ENCODE data around the gene ATG2A. TPM values are rescaled to one million over a fixed set of nuclear protein-coding genes. Genes with fewer than 3 reads are reported as not detected.

The ATG2A gene
- polyA plus RNA-seq, 3 donors = 2.6 to 24.9 (median 4.0) TPM

DNA sequence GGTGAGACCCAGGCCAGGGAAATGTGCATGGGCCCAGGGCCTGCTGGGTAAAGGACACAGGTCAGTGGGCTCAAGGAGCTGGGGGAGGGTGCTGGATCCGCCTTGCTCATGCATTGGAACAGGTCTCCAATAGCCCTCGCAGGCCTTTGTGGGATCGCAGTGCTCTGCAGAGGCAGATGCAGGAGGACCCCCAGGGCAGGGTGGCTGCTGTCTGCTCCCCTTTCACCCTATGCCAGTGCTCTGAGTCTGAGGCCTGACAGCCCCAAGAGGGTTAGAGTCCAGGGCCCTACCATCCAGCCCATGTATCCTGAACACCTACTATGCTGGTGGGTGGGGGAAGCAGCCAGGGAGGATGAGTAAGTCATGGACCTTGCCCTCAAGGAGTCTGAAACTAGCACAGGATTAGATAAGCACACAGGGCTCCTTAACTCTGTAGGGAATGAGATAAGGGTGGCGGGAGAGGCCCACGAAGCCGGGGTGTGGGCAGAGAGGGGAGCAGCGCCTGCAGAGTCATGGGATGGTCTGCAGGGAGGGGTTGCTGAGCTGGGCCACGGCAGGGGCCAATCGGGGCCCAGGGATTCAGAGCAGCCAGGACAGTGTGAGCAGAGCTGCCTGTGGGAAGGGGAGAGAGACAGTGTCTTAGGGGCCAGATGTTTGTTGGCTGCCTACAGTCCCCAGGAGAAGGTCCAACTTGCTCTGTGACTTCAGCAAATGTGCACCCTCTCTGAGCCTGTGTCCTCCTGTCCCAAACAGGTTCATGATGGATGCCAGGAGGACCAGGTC lies 28.1 kb downstream of the ATG2A start:
- Histone ChIP-seq H3K79me2 (ENCODE audit: insufficient read depth, low read length) (no peaks in the 10 kb centered on the region), H3K4me1 (ENCODE audit: control insufficient read depth in 1 of 2, insufficient read depth in 2 of 2, low read length in 2 of 2) (peaks cover 47 to 54% of the 10 kb centered on the region in 2 donors), H2AFZ (ENCODE audit: insufficient read depth, low read depth, low read length, poor library complexity, severe bottlenecking) (no peak overlapping the region), H4K20me1 (ENCODE audit: insufficient read depth, low read length) (no peaks in the 10 kb centered on the region), H3K36me3 (replicated peaks in 1 of 2; ENCODE audit: control insufficient read depth in 1 of 2, insufficient read depth in 2 of 2, low read length in 2 of 2) (no peaks in the 10 kb centered on the region), H3K27me3 (ENCODE audit: control insufficient read depth in 2 of 2, insufficient read depth in 2 of 2, low read length in 2 of 2) (no peaks in the 10 kb centered on the region), H3K27ac (ENCODE audit: low read depth in 1 of 2, low read length in 2 of 2) (no peak overlapping the region), H3K9ac (ENCODE audit: insufficient read depth, low read length, poor library complexity, severe bottlenecking) (no peak overlapping the region), H3K4me2 (replicated peaks; ENCODE audit: extremely low read depth, low read length, poor library complexity, severe bottlenecking) (peak overlapping the region; percentile 70), H3K4me3 (replicated peaks in 1 of 3; ENCODE audit: low read depth in 2 of 3, low read length in 3 of 3) (no peak overlapping the region), H3K9me3 (replicated peaks in 1 of 2; ENCODE audit: control insufficient read depth in 1 of 2, insufficient read depth in 1 of 2, low read length in 2 of 2) (no peaks in the 10 kb centered on the region)
- Mint-ChIP-seq H3K4me1 (peaks cover 44% of the 10 kb centered on the region), H3K27ac (peak overlapping the region in 1 of 7 donors; percentile 45), H3K36me3 (peaks cover 0 to 3% of the 10 kb centered on the region in 2 donors), H3K9me3 (no peaks in the 10 kb centered on the region), H3K4me3 (no peak overlapping the region), H3K27me3 (ENCODE audit: low read depth in 3 of 3) (peaks cover 4 to 12% (median 12%) of the 10 kb centered on the region in 3 donors)
- TF ChIP-seq CTCF (IDR thresholded peaks at IDR 0.05) = no peak
- intact Hi-C loops (cut with micrococcal nuclease) = loop anchor here in 1 of 2 donors (2.0 kb wide), 1 partner anchor 34 kb away; no protein-coding TSS in a partner anchor
- DNase-seq = no peak
- WGBS (ENCODE audit: insufficient coverage) = 66% methylated on average over 6 of the region's 9 CpGs

GRCh38 chr11:64888406-64888728 lies 28.6 kb downstream of the ATG2A start:
- Histone ChIP-seq H3K36me3 (replicated peaks in 1 of 2; ENCODE audit: control insufficient read depth in 1 of 2, insufficient read depth in 2 of 2, low read length in 2 of 2) (no peaks in the 10 kb centered on the region), H2AFZ (ENCODE audit: insufficient read depth, low read depth, low read length, poor library complexity, severe bottlenecking) (peak overlapping the region; percentile 75), H3K27me3 (ENCODE audit: control insufficient read depth in 2 of 2, insufficient read depth in 2 of 2, low read length in 2 of 2) (peaks cover 0 to 3% of the 10 kb centered on the region in 2 donors), H4K20me1 (ENCODE audit: insufficient read depth, low read length) (no peaks in the 10 kb centered on the region), H3K9ac (ENCODE audit: insufficient read depth, low read length, poor library complexity, severe bottlenecking) (peak overlapping the region; percentile 22), H3K9me3 (replicated peaks in 1 of 2; ENCODE audit: control insufficient read depth in 1 of 2, insufficient read depth in 1 of 2, low read length in 2 of 2) (no peaks in the 10 kb centered on the region), H3K27ac (ENCODE audit: low read depth in 1 of 2, low read length in 2 of 2) (peak overlapping the region in 1 of 2 donors; percentile 58), H3K4me3 (replicated peaks in 1 of 3; ENCODE audit: low read depth in 2 of 3, low read length in 3 of 3) (peak overlapping the region in 1 of 3 experiments; percentile 67), H3K4me2 (replicated peaks; ENCODE audit: extremely low read depth, low read length, poor library complexity, severe bottlenecking) (peak overlapping the region; percentile 70), H3K79me2 (ENCODE audit: insufficient read depth, low read length) (no peaks in the 10 kb centered on the region), H3K4me1 (ENCODE audit: control insufficient read depth in 1 of 2, insufficient read depth in 2 of 2, low read length in 2 of 2) (peaks cover 43 to 49% of the 10 kb centered on the region in 2 donors)
- Mint-ChIP-seq H3K36me3 (peaks cover 0 to 3% of the 10 kb centered on the region in 2 donors), H3K27ac (peak overlapping the region in 2 of 7 donors; percentile 85 to 94), H3K4me3 (peak overlapping the region in 1 of 2 donors; percentile 88), H3K27me3 (ENCODE audit: low read depth in 3 of 3) (peaks cover 4 to 13% (median 13%) of the 10 kb centered on the region in 3 donors), H3K4me1 (peaks cover 47% of the 10 kb centered on the region), H3K9me3 (no peaks in the 10 kb centered on the region)
- WGBS (ENCODE audit: insufficient coverage) = 79% methylated on average over 7 of the region's 8 CpGs
- no peak for TF ChIP-seq CTCF (IDR thresholded peaks at IDR 0.05)
- intact Hi-C loops (cut with micrococcal nuclease) = loop anchor here in 1 of 2 donors (2.0 kb wide), 1 partner anchor 34 kb away; no protein-coding TSS in a partner anchor
- no peak for DNase-seq
